IPS DF 6.9 (cell line): ENCODE results near the gene TANGO6.
"Not testable (repeated sequence)": the region's sequence is repeated elsewhere in the genome, so short reads cannot be mapped to it uniquely, and the experiment has no call there.

Source experiments
- DNase-seq: peaks from one replicate; pipeline ENCODE4 v3.0.0-alpha.2; 2013; ENCODE audit warnings: low read depth, low spot score
- H3K27ac ChIP-seq: one replicate; pipeline ENCODE4 v1.5.1; 2013; ENCODE audit warnings: low read length, control low read depth
- H3K27me3 ChIP-seq: 2 replicates; pipeline ENCODE4 v1.6.1; 2013; ENCODE audit warnings: mild to moderate bottlenecking, low read length; ENCODE audit not compliant: control insufficient read depth, insufficient read depth
- H3K36me3 ChIP-seq: 2 replicates; pipeline ENCODE4 v1.6.1; 2013; ENCODE audit warnings: low read length; ENCODE audit not compliant: control insufficient read depth, insufficient read depth
- H3K4me1 ChIP-seq: 2 replicates; pipeline ENCODE4 v1.6.1; 2013; ENCODE audit warnings: low read length; ENCODE audit not compliant: control insufficient read depth, insufficient read depth
- H3K4me3 ChIP-seq: 2 replicates; pipeline ENCODE4 v1.5.1; 2013; ENCODE audit warnings: mild to moderate bottlenecking, low read length
- H3K9me3 ChIP-seq: 2 replicates; pipeline ENCODE4 v1.6.1; 2013; ENCODE audit warnings: low read length, inconsistent platforms; ENCODE audit not compliant: control insufficient read depth, insufficient read depth
- WGBS: extraction: QIAGEN DNeasy Blood & Tissue Kit; methylation state at CpG from one replicate; pipeline ENCODE4 v1.1.7; 2013; ENCODE audit warnings: mixed read lengths, missing lambda C conversion rate; ENCODE audit not compliant: insufficient read length, insufficient coverage; 5-methylcytosine and 5-hydroxymethylcytosine counted together

TANGO6 gene

DNA sequence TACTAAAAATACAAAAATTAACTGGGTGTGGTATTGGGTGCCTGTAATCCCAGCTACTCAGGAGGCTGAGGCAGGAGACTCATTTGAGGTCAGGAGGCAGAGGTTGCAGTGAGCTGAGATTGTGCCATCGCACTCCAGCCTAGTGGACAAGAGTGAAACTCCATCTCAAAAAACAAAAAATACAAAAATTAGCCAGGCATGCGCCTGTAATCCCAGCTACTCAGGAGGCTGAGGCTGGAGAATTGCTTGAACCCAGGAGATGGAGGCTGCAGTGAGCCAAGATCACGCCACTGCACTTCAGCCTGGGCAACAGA is 208.1 kb downstream of the TANGO6 start:
- not testable (repeated sequence) for H3K27me3 ChIP-seq, DNase-seq, H3K9me3 ChIP-seq, H3K4me3 ChIP-seq, H3K36me3 ChIP-seq, H3K27ac ChIP-seq, H3K4me1 ChIP-seq
- no CpG with 5 or more reads among the region's 3 CpGs for WGBS

DNA sequence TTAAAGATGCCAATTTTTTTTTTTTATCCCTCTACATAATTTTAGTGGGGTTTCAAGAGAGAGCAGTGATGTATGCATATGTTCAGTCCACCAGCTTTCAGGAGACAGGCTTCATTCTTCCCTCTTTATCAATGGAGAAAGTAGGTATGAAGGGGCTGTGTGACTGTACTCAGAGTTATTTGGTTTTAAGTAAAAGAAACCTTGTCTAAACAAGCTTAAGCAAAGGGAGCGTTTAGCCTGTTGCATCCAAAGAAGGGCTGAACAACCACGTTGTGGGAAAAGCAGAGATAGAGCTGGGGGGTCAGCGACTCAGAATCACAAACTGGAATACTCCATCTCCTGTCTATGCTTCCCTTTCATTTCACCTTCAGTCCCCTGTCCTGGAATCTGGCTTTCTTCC is 211.7 kb downstream of the TANGO6 start:
- Histone ChIP-seq H3K27ac (no peak overlapping the region), H3K9me3 (no peaks in the 10 kb centered on the region), H3K27me3 (no peaks in the 10 kb centered on the region), H3K4me3 (no peak overlapping the region), H3K36me3 (no peaks in the 10 kb centered on the region), H3K4me1 (no peaks in the 10 kb centered on the region)
- WGBS, result no CpG with 5 or more reads among the region's 3 CpGs
- DNase-seq, result no peak

DNA sequence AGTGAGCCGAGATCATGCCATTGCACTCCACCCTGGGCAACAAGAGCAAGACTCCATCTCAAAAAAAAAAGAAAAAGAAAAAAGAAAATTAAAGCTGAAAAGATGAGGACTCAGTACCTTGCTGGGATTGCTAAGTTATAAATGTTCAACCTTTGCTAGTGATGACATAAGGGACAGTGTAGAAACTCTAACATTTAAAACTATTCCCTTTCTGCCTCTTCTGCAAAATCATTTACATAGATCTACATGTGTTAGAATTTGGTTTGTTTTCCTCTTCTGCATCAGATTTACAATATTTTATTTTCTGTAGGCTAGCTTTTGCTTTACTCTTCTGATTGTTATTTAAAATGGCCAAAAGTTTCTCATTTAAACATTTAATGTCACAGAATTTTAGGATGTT is 212.6 kb downstream of the TANGO6 start:
- Histone ChIP-seq H3K27me3 (no peaks in the 10 kb centered on the region), H3K4me3 (no peak overlapping the region), H3K9me3 (no peaks in the 10 kb centered on the region), H3K36me3 (no peaks in the 10 kb centered on the region), H3K4me1 (no peaks in the 10 kb centered on the region), H3K27ac (no peak overlapping the region)
- DNase-seq, result no peak
- WGBS, result no CpG with 5 or more reads among the region's 1 CpG

DNA sequence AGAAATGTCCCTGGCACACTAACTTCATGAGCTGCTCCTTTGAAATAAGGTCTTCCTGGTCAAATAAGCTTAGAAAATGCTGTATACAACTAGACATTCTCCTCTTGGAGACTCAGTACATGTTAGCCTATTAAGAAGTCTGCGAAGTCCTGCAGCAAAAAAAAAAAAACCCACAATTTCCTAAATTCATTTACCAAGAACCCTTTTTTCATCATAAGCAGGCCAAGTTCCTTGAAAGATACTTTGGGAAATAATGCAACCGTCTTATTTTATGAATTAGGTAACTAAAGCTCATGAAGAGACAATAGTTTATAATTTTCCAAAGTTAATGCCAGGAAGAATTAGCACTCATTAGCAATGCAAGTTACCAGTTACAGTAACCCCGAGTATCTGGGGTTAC is 213.1 kb downstream of the TANGO6 start:
- no CpG with 5 or more reads among the region's 3 CpGs for WGBS
- no peak for DNase-seq
- Histone ChIP-seq H3K36me3 (no peaks in the 10 kb centered on the region), H3K4me1 (no peaks in the 10 kb centered on the region), H3K27ac (no peak overlapping the region), H3K4me3 (no peak overlapping the region), H3K9me3 (no peaks in the 10 kb centered on the region), H3K27me3 (no peaks in the 10 kb centered on the region)

DNA sequence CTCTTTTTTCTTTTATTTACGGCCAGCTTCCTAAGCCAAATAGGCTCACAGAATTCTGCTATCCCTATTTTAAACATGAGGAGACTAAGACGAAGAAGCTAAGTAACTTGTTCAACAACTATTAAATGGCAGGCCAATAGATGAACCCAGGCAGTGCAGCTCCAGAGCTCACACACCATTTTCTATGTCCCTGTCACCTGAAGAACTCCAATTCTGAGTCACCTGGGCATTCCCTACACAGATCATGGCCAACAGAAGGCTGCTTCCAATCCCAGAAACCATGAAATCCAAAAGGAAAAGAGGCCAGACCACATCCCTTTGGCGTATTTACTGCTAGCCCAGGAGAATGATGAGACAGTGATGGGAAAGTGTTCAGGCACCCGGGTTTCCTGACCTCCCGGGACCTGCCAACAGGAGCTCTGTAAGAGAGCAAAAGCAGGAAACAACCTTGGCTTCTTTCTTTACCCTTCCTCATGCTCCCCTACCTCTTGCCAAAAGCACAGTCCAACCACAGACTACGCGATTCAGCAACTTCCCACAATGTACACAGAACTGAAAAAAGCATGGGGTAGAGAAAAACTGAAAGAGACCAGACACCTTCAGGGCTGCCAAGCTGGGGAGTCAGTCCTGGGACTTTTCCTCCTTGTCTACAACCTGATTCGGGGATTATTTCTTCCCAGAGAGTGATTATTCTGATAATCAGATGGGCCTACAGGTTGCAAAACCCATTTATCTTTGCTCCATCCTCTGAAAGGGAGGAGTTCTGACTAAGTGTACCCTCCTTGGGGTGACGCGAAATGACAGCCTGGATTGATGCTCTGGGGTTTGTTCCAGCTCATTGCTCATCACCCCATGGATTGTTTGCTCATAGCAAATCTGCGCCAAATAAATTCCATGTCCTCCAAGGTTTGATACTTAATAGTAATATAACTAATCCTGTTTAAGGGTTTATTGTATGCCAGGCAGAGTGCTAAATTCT is 214.4 kb downstream of the TANGO6 start:
- no peak overlapping the region for H3K27ac ChIP-seq
- DNase-seq, result no peak
- no peak overlapping the region for H3K4me3 ChIP-seq

DNA sequence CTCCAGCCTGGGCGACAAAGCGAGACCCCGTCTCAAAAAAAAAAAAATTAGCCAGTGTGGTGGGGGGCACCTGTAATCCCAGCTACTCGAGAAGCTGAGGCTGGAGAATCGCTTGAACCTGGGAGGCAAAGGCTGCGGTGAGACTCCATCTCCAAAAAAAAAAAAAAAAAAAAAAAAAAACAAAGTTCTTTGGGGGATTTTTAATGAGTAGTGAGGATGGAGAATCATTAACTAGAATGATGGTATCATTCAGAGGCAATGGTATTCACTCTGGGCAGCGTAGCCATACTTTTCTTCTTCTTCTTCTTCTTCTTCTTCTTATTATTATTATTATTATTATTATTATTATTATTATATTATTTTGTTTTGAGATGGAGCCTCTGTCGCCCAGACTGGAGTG is 220.2 kb downstream of the TANGO6 start:
- H3K27me3 ChIP-seq, H3K27ac ChIP-seq, H3K4me3 ChIP-seq, H3K4me1 ChIP-seq, DNase-seq, H3K9me3 ChIP-seq, H3K36me3 ChIP-seq: not testable (repeated sequence)
- no CpG with 5 or more reads among the region's 8 CpGs for WGBS

More for the DNA sequence above, 214.4 kb downstream of the TANGO6 start:
- H3K4me1 ChIP-seq, result no peaks in the 10 kb centered on the region
- no CpG with 5 or more reads among the region's 11 CpGs for WGBS
- H3K9me3 ChIP-seq, result no peaks in the 10 kb centered on the region
- no peaks in the 10 kb centered on the region for H3K36me3 ChIP-seq
- H3K27me3 ChIP-seq, result no peaks in the 10 kb centered on the region

DNA sequence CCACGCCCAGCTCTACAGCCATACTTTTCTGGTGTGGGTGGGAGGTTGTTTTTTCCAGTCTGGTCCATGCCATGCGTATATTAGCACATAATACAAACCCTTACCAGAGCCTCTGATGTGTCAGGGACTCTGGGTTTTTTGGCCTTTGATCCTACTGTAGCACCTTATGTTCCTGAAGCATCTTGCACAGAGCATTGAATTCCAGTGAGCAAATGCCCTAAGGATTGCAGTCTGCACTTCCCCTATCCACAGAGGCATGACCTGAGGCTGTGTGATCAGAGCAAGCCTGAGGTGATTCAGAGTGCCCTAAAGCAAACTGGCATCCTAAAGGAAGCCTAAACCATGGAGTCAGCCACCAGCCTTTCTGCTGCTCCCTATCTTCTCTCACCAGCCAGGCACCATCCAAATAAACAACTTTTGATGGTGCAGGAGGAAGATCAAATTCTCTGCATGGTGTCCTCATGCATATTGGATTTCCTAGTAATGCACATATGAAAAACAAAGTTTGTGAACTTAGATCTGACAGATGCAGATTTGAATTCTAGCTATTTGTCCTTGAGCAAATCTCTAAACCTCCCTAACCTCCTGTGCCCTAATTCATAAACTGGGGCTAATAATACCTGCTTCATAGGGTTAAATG is 220.9 kb downstream of the TANGO6 start:
- Histone ChIP-seq H3K27me3 (no peaks in the 10 kb centered on the region), H3K9me3 (no peaks in the 10 kb centered on the region), H3K4me1 (peaks cover 1% of the 10 kb centered on the region; the same call in 1 of the 2 replicates), H3K27ac (no peak overlapping the region), H3K36me3 (no peaks in the 10 kb centered on the region), H3K4me3 (no peak overlapping the region)
- no CpG with 5 or more reads among the region's 2 CpGs for WGBS
- no peak for DNase-seq

DNA sequence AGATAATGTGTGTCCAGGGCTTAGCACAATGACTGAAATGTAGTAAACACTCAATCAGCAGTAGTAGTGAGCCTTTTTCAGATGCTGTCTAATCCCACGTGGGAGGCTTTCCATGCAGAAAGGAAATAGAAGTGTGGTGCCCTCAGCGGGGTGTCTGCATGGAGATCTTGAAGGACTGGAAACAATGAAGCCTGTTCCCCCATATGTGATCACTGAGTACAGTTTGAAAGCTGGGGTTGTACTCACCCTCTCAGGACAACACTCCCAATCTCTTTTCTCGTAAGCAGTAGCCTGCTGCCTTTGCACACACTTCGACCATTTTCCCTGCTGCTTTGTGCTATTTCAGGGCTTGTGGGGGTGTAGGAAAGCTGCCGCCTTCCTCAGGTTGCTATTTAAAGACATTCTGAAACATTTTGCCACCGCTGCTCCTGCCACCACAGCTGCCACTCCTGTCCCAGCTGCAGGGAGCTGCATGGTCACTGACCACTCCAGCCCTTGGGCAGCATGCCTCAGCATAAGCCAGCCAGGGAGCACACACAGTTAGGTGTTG is 221.5 kb downstream of the TANGO6 start:
- peaks cover 1% of the 10 kb centered on the region; the same call in 1 of the 2 replicates for H3K4me1 ChIP-seq
- H3K9me3 ChIP-seq, result no peaks in the 10 kb centered on the region
- no peak overlapping the region for H3K27ac ChIP-seq
- no peaks in the 10 kb centered on the region for H3K27me3 ChIP-seq
- no peak for DNase-seq
- H3K36me3 ChIP-seq, result no peaks in the 10 kb centered on the region
- H3K4me3 ChIP-seq, result no peak overlapping the region
- no CpG with 5 or more reads among the region's 6 CpGs for WGBS

DNA sequence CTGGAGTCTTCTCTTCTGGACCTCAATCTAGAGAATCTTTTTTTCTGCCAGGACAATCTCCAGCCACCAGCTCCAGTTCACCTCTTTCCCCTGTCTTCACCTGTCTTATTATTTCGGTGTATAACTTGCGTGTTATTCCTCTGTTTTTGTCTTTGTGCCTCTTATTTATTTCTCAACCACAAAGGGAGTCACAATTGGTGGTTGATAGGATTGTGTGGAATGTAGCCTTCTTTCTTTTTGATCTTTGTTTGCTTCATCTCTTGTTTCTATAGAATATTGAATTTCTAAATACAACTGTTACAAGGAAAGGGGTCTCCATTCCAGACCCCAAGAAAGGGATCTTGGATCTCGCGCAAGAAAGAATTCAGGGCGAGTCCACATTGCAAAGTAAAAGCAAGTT is 226.2 kb downstream of the TANGO6 start:
- Histone ChIP-seq H3K27me3 (no peaks in the 10 kb centered on the region), H3K27ac (no peak overlapping the region), H3K36me3 (no peaks in the 10 kb centered on the region), H3K9me3 (no peaks in the 10 kb centered on the region), H3K4me1 (peaks cover 9% of the 10 kb centered on the region; the same call in 1 of the 2 replicates), H3K4me3 (no peak overlapping the region)
- WGBS, result no CpG with 5 or more reads among the region's 5 CpGs
- no peak for DNase-seq

DNA sequence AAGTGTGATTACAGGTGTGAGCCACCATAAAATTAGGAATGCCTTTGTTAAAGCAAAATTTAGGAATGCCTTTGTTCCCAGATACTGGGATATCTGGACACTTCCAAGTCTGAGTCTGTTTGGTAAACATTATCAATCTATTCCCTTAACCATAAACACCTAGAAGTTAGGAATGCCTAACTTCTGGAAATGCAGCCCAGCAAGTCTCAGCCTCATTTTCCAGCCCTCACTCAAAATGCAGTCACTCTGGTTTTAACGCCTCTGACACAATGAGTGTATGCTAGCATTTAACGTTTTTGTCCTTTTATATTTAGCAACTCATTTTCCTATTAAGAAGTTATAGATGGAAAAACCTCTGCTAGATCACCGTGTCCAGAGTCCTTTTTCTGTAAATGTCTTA is 227.7 kb downstream of the TANGO6 start:
- peaks cover 7% of the 10 kb centered on the region; the same call in 1 of the 2 replicates for H3K4me1 ChIP-seq

More for the DNA sequence above, 227.7 kb downstream of the TANGO6 start:
- Histone ChIP-seq H3K9me3 (no peaks in the 10 kb centered on the region), H3K4me3 (no peak overlapping the region), H3K27ac (no peak overlapping the region), H3K36me3 (no peaks in the 10 kb centered on the region), H3K27me3 (no peaks in the 10 kb centered on the region)
- no CpG with 5 or more reads among the region's 3 CpGs for WGBS
- DNase-seq, result no peak
